Hematopoietic multipotent progenitor cell treated with erythropoietin and hydrocortisone succinate and interleukin-3 and kit ligand, for 17 days (in vitro differentiated cells): ENCODE measurements around the gene HMGXB3.

Experiments used
- DNase-seq: peaks from one replicate; pipeline ENCODE4 v3.0.0-alpha.2; 2015; ENCODE audit warnings: low spot score

Gene HMGXB3

GRCh38 chr5:149990518-149991376, 9.8 kb upstream of the HMGXB3 start:
- DNase-seq: peak; percentile 91

DNA sequence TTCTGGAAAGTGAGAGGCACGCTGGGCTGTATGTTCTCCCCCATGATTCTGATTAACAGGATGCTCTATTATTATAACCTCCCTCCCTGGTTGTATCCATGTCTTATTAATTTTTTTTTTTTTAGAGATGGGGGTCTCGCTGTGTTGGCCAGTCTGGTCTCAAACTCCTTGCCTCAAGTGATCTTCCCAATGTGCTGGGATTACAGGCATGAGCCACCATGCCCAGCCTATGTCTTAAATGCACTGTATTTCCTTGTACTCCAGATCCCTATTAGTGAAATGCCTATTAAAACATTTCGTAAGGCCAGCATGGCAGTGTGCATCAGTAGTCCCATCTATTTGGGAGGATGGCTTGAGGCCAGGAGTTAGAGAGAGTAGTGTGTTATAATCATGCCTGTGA, 7.1 kb upstream of the HMGXB3 start:
- DNase-seq: no peak

DNA sequence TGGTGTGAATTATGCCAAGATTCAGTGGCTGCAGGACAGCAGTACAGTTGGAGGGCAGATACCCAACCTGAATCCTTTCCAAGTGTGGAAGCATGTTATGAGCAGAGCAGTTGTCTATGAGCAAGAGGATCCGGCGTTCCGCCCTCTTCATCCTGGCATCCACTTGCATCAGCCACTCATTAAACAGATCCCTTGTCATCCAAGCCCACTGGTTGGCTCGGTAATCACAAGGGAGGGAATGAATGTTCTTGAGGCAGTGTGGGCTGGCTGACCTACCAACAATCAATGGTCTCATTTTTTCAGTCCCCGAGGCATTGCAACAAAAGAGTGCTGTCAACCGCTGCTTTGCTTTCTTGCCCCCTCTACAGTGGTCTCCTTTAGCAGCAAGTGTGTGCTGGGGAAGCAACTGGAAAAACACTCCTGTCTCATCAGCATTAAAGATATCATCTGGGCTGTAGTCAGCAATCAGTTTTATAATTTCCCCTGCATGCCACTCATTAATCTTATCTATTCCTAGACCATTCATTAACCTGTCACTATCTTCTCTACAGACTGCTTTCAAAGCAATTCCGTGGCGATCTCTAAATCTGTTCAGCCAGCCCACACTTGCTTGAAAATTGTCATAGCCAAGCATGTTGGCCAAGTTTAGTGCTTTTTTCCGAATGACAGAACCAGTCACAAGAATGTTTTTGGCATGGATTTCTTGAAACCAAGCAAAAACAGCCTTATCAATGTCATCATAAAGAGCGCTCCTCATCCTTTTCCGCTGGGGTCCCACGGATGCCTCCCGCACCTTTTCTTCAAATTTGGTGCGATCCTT, 4.9 kb upstream of the HMGXB3 start:
- no peak for DNase-seq

- DNase-seq: no peak
These were observed 4.2 kb upstream of the HMGXB3 start for GRCh38 chr5:149996205-149996890.

GRCh38 chr5:149998281-149998680, 2.3 kb upstream of the HMGXB3 start:
- DNase-seq: no peak

DNA sequence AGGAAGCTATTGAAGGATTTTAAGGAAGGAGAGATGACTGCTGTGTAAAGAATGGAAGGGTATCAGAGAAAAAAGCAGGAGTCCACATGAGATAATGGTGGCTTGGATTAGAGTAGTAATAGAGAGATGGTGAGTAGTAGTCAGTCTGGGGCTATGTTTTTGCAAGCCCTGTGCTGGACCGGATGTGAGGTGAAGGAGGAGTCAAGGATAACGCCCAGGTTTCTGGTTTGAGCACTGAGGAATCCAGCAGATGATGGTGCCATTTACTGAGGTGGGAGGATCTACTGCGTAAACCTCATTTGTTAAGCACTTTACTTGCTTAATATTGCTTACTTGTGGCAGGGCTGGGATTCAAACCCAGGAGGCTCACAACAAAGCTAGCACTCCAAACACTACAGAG, 1.2 kb upstream of the HMGXB3 start:
- DNase-seq: no peak

- DNase-seq: no peak
These were observed 678 bp upstream of the HMGXB3 start for GRCh38 chr5:149999866-150000255.

GRCh38 chr5:150000990-150001659, 586 bp downstream of the HMGXB3 start:
- peak; percentile 51 for DNase-seq

DNA sequence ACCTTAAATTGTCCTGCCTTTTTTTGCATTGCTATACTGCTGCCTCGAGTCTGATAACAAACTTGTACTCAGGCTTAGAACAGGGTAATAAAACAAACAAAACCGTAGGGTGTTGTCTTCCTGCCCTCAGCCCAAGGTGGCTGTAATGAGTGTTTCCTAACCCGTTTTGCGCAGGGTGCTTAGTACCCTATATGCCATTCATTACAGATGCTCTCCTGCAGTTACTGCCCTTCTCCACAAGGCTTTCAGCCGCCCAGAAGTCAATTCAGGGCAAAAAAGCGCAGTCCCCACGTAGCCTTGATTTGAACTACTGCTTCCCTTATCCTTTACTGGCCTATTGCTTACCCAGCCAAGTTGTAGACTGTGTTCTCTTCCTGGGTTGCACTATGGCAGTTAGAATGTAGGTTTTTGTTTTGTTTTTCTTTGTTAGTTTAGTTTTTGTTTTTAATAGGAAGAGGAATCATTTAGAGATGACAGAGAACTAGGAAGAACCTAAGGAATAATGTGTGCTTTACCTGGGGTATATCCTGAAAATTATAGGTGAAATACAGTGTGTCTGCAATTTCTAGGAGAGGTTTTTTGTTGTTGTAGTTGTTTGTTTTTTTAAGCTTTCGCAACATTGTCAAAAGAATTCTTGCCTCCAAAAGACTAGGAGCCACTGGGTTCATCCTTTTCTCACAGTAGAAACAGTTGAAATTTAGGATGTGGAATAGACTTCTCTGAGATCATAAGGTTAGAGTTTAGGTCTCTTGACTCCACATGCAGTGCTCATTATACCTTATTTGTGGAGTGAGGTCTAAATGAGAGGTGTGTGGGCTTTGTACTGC, 1.3 kb downstream of the HMGXB3 start:
- DNase-seq: peak; percentile 76

GRCh38 chr5:150006318-150006717, 5.8 kb downstream of the HMGXB3 start:
- DNase-seq: no peak

- no peak for DNase-seq
These were observed 6.5 kb downstream of the HMGXB3 start for GRCh38 chr5:150007050-150007449.

GRCh38 chr5:150009671-150010387, 9.3 kb downstream of the HMGXB3 start:
- no peak for DNase-seq

DNA sequence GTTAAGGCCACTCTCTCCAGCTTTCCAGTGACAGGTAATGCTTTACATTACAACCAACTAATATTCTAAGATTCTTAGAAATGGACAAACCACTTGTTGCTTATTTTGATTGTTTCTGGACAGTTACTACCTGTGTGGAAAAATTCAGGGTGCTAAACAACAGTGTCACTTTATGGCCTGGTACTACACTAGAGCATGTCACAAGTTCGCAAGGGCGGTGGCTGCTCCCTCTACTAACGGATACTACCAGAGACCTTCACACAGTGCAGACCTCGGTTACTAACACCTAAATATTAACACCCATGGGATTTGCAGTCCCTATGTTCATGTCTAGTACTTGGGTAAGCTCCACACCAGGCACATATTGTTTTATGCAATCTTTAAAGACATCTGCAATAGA, 13.4 kb downstream of the HMGXB3 start:
- DNase-seq: no peak

DNA sequence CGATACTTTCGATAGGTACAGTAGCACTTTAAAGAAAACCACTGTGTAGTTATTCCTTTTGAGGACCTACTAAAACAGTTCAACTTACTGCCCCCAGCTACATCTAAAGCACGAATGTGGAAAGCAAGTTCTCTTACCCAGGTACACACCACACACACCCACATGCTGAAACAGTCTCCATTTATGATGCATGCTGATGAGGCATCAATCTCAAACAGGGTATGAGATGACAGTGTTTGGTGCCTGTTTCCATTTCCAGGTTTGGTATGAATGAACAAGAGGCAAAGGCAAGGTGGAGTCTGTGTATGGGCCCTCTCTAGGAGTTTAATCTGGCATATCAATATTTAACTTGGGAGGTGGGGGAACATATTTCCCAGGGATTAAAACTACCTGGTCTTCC, 13.9 kb downstream of the HMGXB3 start:
- DNase-seq: no peak

GRCh38 chr5:150015415-150015814, 14.9 kb downstream of the HMGXB3 start:
- DNase-seq: no peak

- no peak for DNase-seq
These were observed 16.0 kb downstream of the HMGXB3 start for GRCh38 chr5:150016537-150016936.

DNA sequence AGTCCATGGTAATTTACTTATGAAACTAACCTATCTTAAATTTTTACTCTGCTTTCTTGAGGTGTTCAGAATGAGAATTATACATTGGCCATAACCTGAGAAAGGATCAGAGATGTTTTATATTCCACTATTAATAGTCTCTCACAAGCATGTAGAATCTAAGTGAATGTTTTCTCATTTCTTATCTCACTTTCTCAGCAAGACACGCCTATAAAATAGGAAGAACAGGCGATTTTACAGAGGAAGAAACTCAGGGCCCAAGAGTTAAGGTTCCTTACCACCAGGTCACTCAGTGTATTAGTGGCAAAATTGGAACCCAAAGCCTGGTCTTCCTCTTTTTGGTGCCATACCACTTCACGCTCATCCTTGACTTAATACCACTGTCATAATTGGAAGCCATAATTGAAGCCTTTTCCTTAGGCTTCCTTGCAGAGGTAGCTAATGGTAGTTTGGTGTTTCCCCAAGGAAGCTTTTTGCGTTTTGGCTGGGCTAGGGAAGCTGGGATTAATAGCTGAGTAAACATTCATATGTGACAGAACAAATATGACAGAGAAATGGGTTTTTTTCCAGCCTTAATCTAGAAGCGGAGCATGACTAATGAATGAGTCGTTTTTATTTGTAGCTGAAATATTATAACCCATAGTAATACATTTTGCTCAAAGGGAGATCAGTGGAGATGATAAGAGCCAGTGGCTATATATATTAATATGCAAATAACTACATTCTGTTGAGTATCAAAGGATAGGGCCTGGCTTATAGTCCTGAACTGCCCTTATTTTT, 16.9 kb downstream of the HMGXB3 start:
- DNase-seq: peak; percentile 56

GRCh38 chr5:150020249-150020648, 19.7 kb downstream of the HMGXB3 start:
- no peak for DNase-seq

GRCh38 chr5:150021491-150022157, 21.1 kb downstream of the HMGXB3 start:
- no peak for DNase-seq
